Breast epithelium (tissue), 4 donors: ENCODE measurements around the gene TNFRSF1A. TPM values are rescaled to one million over a fixed set of nuclear protein-coding genes. Genes with fewer than 3 reads are reported as not detected.

ENCODE experiments used
- DNase-seq, 2 donors: peaks; one replicate each; pipeline ENCODE4 v3.0.0-alpha.2; 2019; ENCODE audit warnings: low spot score in 2 of 2
- H3K27ac ChIP-seq, 2 donors: fragments of 200-600 bp; sonication (generic) in 1 of 2; one replicate each; pipeline ENCODE4 v1.5.1; 2016 to 2019; ENCODE audit warnings: mild to moderate bottlenecking in 1 of 2
- H3K27me3 ChIP-seq, 2 donors: fragments of 200-600 bp; sonication (generic) in 1 of 2; one replicate each; pipeline versions ENCODE4 v1.5.1 to v1.6.0; 2017 to 2019; ENCODE audit warnings: control low read depth in 1 of 2, mild to moderate bottlenecking in 1 of 2
- H3K36me3 ChIP-seq: fragments of 200-600 bp; one replicate; pipeline ENCODE4 v1.5.1; 2019
- H3K4me1 ChIP-seq, 2 donors: fragments of 200-600 bp; sonication (generic); one replicate each; pipeline ENCODE4 v1.5.1; 2016 to 2019; ENCODE audit warnings: control low read depth in 1 of 2
- H3K4me3 ChIP-seq, 3 donors: fragments of 200-600 bp; sonication (generic); 1 replicate in 2 of 3; 2 replicates in 1 of 3; pipeline ENCODE4 v1.5.1; 2016 to 2019; ENCODE audit warnings: mild to moderate bottlenecking in 3 of 3, moderate library complexity in 2 of 3
- H3K9me3 ChIP-seq, 2 donors: fragments of 200-600 bp; sonication (generic) in 1 of 2; one replicate each; pipeline ENCODE4 v1.5.1; 2016 to 2019; ENCODE audit warnings: control low read depth in 1 of 2
- POLR2A ChIP-seq: fragments of 450-650 bp; IDR thresholded peaks from one replicate; pipeline ENCODE4 v1.6.1; 2016; ENCODE audit warnings: antibody characterized with exemption, mild to moderate bottlenecking, moderate library complexity
- POLR2AphosphoS5 ChIP-seq, 3 donors: sonication (generic); formaldehyde crosslinking; IDR thresholded peaks; one replicate each; pipeline ENCODE4 v1.6.1; 2017; ENCODE audit warnings: antibody characterized with exemption in 3 of 3
- intact Hi-C: fragments of 100-400 bp; cut with DNase I; formaldehyde crosslinking; loops from one replicate; pipeline ENCODE4 v1.15.1; 2023; ENCODE audit warnings: low total_unique reads
- total RNA-seq, 3 donors: library from RNA; depleted of rRNA; stranded (reverse); fragments of >200 nt; gene quantifications; one replicate each; pipeline ENCODE4 v1.1.0, GENCODE V29; 2016
- TF ChIP-seq, protein P1 (sequence below), 3 donors: fragments of 450-650 bp; IDR thresholded peaks; one replicate each; pipeline ENCODE4 v1.5.1; 2016 to 2017; ENCODE audit warnings: antibody characterized with exemption in 3 of 3, mild to moderate bottlenecking in 3 of 3, moderate library complexity in 3 of 3

The TNFRSF1A gene
- total RNA-seq, 3 donors from 2014 or later: 232 to 256 (median 238) TPM

- Histone ChIP-seq H3K4me1 (peaks cover 0 to 9% of the 10 kb centered on the region in 2 donors), H3K27ac (peak overlapping the region; percentile 92 to 97)
These were observed 28.2 kb upstream of the TNFRSF1A start for GRCh38 chr12:6369916-6370575.

GRCh38 chr12:6368906-6369525 is 27.1 kb upstream of the TNFRSF1A start:
- no peak overlapping the region for H3K4me3 ChIP-seq
- intact Hi-C loops: no loop called here
- H3K36me3 ChIP-seq: no peaks in the 10 kb centered on the region
- H3K9me3 ChIP-seq: no peaks in the 10 kb centered on the region
- TF ChIP-seq POLR2A: no peak
- TF ChIP-seq, protein P1, sequence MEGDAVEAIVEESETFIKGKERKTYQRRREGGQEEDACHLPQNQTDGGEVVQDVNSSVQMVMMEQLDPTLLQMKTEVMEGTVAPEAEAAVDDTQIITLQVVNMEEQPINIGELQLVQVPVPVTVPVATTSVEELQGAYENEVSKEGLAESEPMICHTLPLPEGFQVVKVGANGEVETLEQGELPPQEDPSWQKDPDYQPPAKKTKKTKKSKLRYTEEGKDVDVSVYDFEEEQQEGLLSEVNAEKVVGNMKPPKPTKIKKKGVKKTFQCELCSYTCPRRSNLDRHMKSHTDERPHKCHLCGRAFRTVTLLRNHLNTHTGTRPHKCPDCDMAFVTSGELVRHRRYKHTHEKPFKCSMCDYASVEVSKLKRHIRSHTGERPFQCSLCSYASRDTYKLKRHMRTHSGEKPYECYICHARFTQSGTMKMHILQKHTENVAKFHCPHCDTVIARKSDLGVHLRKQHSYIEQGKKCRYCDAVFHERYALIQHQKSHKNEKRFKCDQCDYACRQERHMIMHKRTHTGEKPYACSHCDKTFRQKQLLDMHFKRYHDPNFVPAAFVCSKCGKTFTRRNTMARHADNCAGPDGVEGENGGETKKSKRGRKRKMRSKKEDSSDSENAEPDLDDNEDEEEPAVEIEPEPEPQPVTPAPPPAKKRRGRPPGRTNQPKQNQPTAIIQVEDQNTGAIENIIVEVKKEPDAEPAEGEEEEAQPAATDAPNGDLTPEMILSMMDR (IDR thresholded peaks at IDR 0.05): no peak
- TF ChIP-seq POLR2AphosphoS5 (IDR thresholded peaks at IDR 0.05): no peak
- H3K27ac ChIP-seq: peak overlapping the region; percentile 57 to 97
- no peaks in the 10 kb centered on the region for H3K27me3 ChIP-seq
- peak in 1 of 2 donors; percentile 79 for DNase-seq
- peaks cover 0 to 9% of the 10 kb centered on the region in 2 donors for H3K4me1 ChIP-seq

More at GRCh38 chr12:6369916-6370575, 28.2 kb upstream of the TNFRSF1A start:
- Histone ChIP-seq H3K27me3 (no peaks in the 10 kb centered on the region), H3K9me3 (no peaks in the 10 kb centered on the region), H3K4me3 (peak overlapping the region in 2 of 3 donors; percentile 53 to 65), H3K36me3 (no peaks in the 10 kb centered on the region)
- TF ChIP-seq POLR2A (no peak), POLR2AphosphoS5 (IDR thresholded peaks at IDR 0.05) (peak in 1 of 3 donors; percentile 13)
- TF ChIP-seq, protein P1 (IDR thresholded peaks at IDR 0.05): no peak
- DNase-seq: no peak
- intact Hi-C loops: no loop called here

GRCh38 chr12:6367969-6368892 is 26.4 kb upstream of the TNFRSF1A start:
- H3K4me3 ChIP-seq: no peak overlapping the region
- H3K9me3 ChIP-seq: no peaks in the 10 kb centered on the region
- TF ChIP-seq POLR2A (no peak), POLR2AphosphoS5 (IDR thresholded peaks at IDR 0.05) (no peak)
- TF ChIP-seq, protein P1 (IDR thresholded peaks at IDR 0.05): no peak
- H3K27me3 ChIP-seq: no peaks in the 10 kb centered on the region
- H3K4me1 ChIP-seq: peaks cover 0 to 13% of the 10 kb centered on the region in 2 donors
- no peak for DNase-seq
- H3K36me3 ChIP-seq: no peaks in the 10 kb centered on the region
- H3K27ac ChIP-seq: peak overlapping the region; percentile 35 to 97
- intact Hi-C loops: no loop called here

DNA sequence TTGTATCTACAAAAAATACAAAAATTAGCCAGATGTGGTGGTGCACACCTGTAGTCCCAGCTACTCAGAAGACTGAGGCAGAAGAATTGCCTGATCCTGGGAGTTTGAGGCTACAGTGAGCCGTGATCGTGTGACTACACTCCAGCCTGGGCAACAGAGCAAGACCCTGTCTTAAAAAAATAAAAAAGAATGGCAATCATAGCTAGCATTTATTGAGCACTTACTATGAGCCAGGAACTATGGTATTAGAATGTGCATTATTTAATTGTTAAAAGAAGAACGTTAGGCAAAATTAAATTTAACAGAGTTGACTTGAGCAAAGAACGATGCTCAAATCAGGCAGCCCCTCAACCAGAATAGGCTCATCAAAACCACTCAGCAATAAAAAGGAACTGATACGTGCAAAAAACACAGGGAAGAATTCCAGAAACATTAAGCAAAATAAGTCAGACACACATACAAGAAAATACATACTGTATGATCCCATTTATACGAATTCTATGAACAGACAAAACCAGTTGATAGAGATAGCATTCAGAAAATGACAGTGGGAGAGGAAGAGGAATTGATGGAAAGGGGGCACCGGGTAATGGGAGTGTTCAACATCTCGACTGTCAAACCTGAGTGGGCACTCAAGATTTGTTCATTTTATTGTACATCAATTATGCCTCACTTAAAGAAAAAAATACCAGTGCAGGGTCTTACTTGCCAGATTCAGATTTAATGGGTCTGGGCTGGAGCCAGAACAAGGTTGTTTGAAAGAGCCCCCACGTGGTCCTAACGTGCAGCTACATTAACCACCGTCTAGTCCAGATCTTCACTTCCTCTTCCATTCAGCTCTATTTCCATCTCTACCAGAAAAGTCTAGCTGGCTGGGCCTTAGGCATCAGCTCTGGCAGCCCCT is 25.4 kb upstream of the TNFRSF1A start:
- Histone ChIP-seq H3K9me3 (no peaks in the 10 kb centered on the region), H3K27me3 (no peaks in the 10 kb centered on the region), H3K4me3 (no peak overlapping the region), H3K27ac (peak overlapping the region; percentile 35 to 97), H3K4me1 (peaks cover 0 to 12% of the 10 kb centered on the region in 2 donors), H3K36me3 (no peaks in the 10 kb centered on the region)
- intact Hi-C loops: no loop called here
- DNase-seq: no peak
- no peak for TF ChIP-seq POLR2AphosphoS5 (IDR thresholded peaks at IDR 0.05)
- TF ChIP-seq, protein P1 (IDR thresholded peaks at IDR 0.05): peak in 1 of 3 donors; percentile 39
